ENCODE data around the gene BTBD9. TPM values are rescaled to one million over a fixed set of nuclear protein-coding genes. Genes with fewer than 3 reads are reported as not detected.

Gene BTBD9
- total RNA-seq, 1 donor from 2014 or later = 9.9 TPM

DNA sequence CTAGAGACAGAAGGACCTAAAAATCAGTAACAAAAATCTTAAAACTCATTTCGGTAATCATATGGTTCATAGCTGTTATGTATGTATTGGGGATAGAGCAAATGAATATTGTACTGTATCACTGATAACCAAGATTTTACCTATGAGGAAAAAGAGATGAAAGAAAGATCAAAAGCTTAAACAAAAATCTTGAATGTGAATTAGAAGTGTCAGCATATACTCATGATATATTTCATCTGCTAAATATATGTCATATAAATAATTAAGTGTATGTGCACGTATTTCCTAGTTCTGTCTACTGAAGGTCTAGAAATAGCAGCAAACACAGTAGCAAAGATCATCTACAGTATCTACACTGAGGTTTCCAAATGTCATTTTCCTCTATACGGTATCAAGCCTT, 299.8 kb downstream of the BTBD9 start:
- H3K36me3 ChIP-seq = no peaks in the 10 kb centered on the region
- no peaks in the 10 kb centered on the region for H3K4me1 ChIP-seq
- H3K27me3 ChIP-seq = no peaks in the 10 kb centered on the region
- H3K27ac ChIP-seq = no peak overlapping the region
- no peak for DNase-seq (ENCODE audit: low spot score in 2 of 2)
- intact Hi-C loops (cut with DNase I) = no loop called here
- TF ChIP-seq, protein P1, sequence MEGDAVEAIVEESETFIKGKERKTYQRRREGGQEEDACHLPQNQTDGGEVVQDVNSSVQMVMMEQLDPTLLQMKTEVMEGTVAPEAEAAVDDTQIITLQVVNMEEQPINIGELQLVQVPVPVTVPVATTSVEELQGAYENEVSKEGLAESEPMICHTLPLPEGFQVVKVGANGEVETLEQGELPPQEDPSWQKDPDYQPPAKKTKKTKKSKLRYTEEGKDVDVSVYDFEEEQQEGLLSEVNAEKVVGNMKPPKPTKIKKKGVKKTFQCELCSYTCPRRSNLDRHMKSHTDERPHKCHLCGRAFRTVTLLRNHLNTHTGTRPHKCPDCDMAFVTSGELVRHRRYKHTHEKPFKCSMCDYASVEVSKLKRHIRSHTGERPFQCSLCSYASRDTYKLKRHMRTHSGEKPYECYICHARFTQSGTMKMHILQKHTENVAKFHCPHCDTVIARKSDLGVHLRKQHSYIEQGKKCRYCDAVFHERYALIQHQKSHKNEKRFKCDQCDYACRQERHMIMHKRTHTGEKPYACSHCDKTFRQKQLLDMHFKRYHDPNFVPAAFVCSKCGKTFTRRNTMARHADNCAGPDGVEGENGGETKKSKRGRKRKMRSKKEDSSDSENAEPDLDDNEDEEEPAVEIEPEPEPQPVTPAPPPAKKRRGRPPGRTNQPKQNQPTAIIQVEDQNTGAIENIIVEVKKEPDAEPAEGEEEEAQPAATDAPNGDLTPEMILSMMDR (IDR thresholded peaks at IDR 0.05) = no peak
- H3K4me3 ChIP-seq = no peak overlapping the region
- H3K9me3 ChIP-seq = no peaks in the 10 kb centered on the region

DNA sequence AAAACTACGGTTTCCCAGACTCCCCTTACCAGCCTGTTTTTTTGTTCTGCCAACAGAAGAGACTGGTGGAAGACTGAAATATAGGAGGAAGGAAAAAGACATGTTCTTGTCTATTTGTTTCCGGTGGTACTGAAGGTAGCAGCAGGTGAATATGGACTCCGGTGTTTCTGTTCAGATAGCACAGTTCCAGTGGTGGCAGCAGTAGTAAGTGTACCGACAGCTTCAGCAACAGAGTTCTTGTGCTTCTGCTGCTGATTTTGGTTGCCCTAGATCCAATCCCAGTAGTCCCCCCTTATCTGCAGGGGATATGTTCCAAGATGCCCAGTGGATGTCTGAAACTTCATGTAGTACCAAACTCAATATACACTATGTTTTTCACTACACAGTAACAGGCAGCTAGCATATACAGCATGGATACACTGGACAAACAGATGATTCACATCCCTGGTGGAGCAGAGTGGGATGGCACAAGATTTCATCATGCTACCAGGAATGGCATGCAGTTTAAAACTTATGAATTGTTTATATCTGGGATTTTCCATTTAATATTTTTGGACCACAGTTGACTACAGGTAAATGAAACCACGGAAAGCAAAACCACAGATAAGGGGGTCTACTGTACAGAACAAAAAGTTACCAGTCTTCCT, 301.8 kb downstream of the BTBD9 start:
- DNase-seq (ENCODE audit: low spot score in 2 of 2) = no peak
- peaks cover 0 to 10% of the 10 kb centered on the region in 2 donors for H3K9me3 ChIP-seq
- H3K27ac ChIP-seq = no peak overlapping the region
- TF ChIP-seq, protein P1 (IDR thresholded peaks at IDR 0.05) = no peak
- H3K36me3 ChIP-seq = no peaks in the 10 kb centered on the region
- intact Hi-C loops (cut with DNase I) = no loop called here
- no peak overlapping the region for H3K4me3 ChIP-seq
- no peaks in the 10 kb centered on the region for H3K27me3 ChIP-seq
- H3K4me1 ChIP-seq = no peaks in the 10 kb centered on the region

- Histone ChIP-seq H3K9me3 (peaks cover 0 to 10% of the 10 kb centered on the region in 2 donors), H3K36me3 (no peaks in the 10 kb centered on the region), H3K27me3 (no peaks in the 10 kb centered on the region), H3K27ac (no peak overlapping the region), H3K4me3 (no peak overlapping the region), H3K4me1 (no peaks in the 10 kb centered on the region)
- intact Hi-C loops (cut with DNase I) = no loop called here
- TF ChIP-seq, protein P1 (IDR thresholded peaks at IDR 0.05) = no peak
- DNase-seq (ENCODE audit: low spot score in 2 of 2) = no peak
Observed at GRCh38 chr6:38336922-38337321, 302.8 kb downstream of the BTBD9 start.

DNA sequence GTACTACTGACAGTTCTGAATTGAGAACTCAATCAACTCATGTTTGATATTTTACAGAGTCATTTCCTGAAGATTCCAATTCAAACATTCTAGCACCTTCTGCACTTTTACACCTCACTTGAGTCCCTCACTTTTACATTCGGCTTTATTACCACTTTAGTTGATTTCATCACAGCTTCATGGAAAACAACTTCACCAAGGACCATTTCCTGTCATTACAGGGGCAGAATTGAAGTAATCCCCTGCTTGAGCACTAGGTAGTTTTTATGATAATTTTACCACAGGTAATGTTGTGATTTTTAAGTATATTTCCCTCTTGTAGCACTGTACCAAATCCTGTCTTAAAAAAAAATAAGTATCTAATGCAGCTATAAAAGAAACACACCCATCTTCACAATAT, 312.9 kb downstream of the BTBD9 start:
- TF ChIP-seq, protein P1 (IDR thresholded peaks at IDR 0.05) = no peak
- no peaks in the 10 kb centered on the region for H3K27me3 ChIP-seq
- no peak overlapping the region for H3K27ac ChIP-seq
- no peaks in the 10 kb centered on the region for H3K4me1 ChIP-seq
- H3K36me3 ChIP-seq = no peaks in the 10 kb centered on the region
- DNase-seq (ENCODE audit: low spot score in 2 of 2) = no peak
- H3K4me3 ChIP-seq = no peak overlapping the region
- intact Hi-C loops (cut with DNase I) = no loop called here
- no peaks in the 10 kb centered on the region for H3K9me3 ChIP-seq

DNA sequence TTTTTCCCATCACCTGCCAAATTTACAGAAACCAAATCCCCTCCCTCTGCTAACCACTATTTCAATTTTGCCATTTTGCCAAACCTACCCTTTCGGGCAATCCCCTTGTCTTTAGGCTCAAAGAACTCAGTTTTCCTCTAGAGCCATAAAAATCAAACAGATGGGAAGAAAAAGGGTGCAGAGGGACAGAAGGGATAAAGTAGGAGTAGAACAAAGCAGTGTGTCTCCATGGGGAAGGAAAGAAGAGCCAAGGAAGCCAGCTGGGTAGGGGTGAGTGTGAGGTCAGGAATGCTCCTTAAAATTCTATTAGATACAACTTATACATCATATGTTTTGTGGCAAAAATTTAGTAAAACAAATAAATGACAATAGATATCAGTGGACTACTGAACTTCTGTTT, 316.5 kb downstream of the BTBD9 start:
- intact Hi-C loops (cut with DNase I) = no loop called here
- no peak overlapping the region for H3K27ac ChIP-seq
- no peaks in the 10 kb centered on the region for H3K4me1 ChIP-seq
- no peak overlapping the region for H3K4me3 ChIP-seq
- no peaks in the 10 kb centered on the region for H3K27me3 ChIP-seq
- no peaks in the 10 kb centered on the region for H3K9me3 ChIP-seq
- no peak for DNase-seq (ENCODE audit: low spot score in 2 of 2)
- TF ChIP-seq, protein P1 (IDR thresholded peaks at IDR 0.05) = no peak
- no peaks in the 10 kb centered on the region for H3K36me3 ChIP-seq

DNA sequence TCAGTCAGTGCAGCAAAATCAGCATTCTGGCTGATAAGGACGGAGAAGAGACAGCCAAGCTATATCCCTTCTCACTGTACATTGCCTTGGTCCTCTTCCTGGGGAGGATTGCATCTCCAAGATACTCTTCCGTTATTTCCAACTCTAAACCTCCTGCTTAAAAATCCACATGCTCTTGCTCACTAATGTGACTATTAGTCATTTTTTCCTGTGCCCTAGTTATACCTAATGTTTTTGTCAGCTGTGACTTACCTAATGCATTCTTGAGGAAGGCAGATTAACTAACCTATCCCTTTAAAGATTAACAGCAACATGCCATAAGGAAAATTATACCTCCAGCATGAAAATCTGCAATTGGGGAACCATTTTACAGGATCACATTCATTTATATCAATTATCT, 317.6 kb downstream of the BTBD9 start:
- Histone ChIP-seq H3K27ac (no peak overlapping the region), H3K4me1 (no peaks in the 10 kb centered on the region), H3K9me3 (no peaks in the 10 kb centered on the region), H3K27me3 (no peaks in the 10 kb centered on the region), H3K36me3 (no peaks in the 10 kb centered on the region), H3K4me3 (no peak overlapping the region)
- intact Hi-C loops (cut with DNase I) = no loop called here
- no peak for DNase-seq (ENCODE audit: low spot score in 2 of 2)
- TF ChIP-seq, protein P1 (IDR thresholded peaks at IDR 0.05) = no peak

Measured in ascending aorta (tissue), 2 donors.